Epithelial cell of esophagus (primary cell): Measurements from ENCODE around the gene ZNF714.

Experiments
- DNase-seq: peaks from one replicate; pipeline ENCODE4 v3.0.0; 2010; ENCODE audit warnings: low read depth
- H3K4me3 ChIP-seq: 2 replicates; pipeline ENCODE4 v1.5.1; 2011; ENCODE audit warnings: mild to moderate bottlenecking, low read length, control low read depth
- TF ChIP-seq, protein P1 (sequence below): IDR thresholded peaks from 2 replicates; pipeline ENCODE4 v1.5.1; 2011; ENCODE audit warnings: low read depth, mild to moderate bottlenecking, low read length, control low read depth, inconsistent platforms; ENCODE audit not compliant: insufficient read depth; ENCODE audit errors: missing control alignments

The ZNF714 gene

DNA sequence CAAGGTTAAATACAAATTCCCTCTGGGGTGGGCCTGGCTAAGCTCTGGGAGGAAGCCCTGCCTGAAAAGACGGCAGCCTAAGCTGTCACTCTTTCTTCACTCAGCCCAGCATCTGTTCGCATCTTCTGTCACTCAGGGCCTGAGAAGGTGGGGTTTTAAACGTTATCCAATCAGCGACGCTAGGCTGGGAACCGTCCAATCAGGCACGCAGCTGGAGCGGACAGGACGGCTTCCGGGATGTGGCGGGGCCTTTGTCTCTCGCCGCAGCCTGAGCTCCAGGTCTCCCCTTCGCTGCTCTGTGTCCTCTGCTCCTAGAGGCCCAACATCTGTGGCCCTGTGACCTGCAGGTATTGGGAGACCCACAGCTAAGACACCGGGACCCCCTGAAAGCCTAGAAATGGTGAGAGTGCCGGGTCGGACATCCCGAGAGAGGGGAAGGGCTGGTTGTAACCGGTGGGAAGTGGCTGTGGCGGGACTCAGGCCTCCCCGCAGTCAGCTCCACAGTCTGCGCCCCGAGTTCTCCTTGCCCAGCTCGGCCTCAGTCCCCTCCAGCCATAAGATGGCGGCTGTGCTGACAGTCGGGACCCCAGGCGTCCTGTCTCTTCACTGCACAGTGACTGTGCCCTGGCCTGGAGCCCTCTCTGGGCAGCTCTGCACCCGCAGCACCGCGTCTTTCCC is 59.9 kb downstream of the ZNF714 start, which contains the start of gene ZNF431:
ZNF431 (plus strand) TSS at position 254 of the 678 bp plus-strand sequence; CDS start at position 398, 144 bp downstream.
- peak; percentile 96 for DNase-seq
- H3K4me3 ChIP-seq = peak within 1 kb of the TSS; percentile 79
- TF ChIP-seq, protein P1, sequence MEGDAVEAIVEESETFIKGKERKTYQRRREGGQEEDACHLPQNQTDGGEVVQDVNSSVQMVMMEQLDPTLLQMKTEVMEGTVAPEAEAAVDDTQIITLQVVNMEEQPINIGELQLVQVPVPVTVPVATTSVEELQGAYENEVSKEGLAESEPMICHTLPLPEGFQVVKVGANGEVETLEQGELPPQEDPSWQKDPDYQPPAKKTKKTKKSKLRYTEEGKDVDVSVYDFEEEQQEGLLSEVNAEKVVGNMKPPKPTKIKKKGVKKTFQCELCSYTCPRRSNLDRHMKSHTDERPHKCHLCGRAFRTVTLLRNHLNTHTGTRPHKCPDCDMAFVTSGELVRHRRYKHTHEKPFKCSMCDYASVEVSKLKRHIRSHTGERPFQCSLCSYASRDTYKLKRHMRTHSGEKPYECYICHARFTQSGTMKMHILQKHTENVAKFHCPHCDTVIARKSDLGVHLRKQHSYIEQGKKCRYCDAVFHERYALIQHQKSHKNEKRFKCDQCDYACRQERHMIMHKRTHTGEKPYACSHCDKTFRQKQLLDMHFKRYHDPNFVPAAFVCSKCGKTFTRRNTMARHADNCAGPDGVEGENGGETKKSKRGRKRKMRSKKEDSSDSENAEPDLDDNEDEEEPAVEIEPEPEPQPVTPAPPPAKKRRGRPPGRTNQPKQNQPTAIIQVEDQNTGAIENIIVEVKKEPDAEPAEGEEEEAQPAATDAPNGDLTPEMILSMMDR = no peak

- TF ChIP-seq, protein P1 = no peak
- peak; percentile 17 for DNase-seq
- peak overlapping the region; percentile 79 for H3K4me3 ChIP-seq
These were observed 61.4 kb downstream of the ZNF714 start for GRCh38 chr19:21143428-21143827.

DNA sequence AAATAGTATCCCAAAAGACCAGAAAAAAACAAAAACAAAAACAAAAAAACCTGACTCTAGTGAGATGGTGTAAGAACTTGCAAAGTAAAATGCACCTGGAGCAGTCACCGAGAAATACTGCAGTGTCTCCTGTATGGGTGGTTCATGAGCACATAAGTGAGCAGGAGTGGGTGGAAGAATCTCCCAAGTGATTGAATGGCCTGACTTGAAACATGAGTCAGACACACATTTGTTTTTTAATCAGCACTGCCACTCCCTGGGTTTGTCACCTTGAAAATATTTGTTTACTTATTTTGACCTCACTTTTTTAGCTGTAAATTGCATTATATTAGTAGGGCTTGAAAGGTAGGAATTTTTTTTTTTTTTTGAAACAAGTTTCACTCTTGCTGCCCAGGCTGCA is 61.9 kb downstream of the ZNF714 start:
- TF ChIP-seq, protein P1 = no peak
- peak; percentile 97 for DNase-seq
- no peak overlapping the region for H3K4me3 ChIP-seq

DNA sequence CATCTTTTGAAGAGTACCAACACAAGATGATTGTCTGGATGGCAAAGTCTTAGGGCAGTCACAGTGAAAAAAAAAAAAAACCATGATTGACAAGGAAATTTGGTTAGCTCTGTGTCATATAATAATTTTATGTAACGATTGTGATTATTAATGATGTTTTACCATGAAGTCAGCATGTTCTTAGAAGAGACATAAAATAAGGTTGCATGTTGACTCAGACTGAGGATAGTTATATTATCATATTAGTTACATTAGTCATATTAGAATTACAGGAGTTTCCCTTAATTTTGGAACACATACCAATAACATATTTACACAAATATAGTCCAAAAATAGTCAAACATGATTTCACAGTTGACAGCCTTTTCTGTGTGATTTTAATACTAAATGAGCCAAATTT is 65.5 kb downstream of the ZNF714 start:
- H3K4me3 ChIP-seq = no peak overlapping the region
- no peak for DNase-seq
- TF ChIP-seq, protein P1 = no peak

GRCh38 chr19:21148681-21149080 is 66.7 kb downstream of the ZNF714 start:
- no peak for DNase-seq
- TF ChIP-seq, protein P1 = no peak
- no peak overlapping the region for H3K4me3 ChIP-seq

DNA sequence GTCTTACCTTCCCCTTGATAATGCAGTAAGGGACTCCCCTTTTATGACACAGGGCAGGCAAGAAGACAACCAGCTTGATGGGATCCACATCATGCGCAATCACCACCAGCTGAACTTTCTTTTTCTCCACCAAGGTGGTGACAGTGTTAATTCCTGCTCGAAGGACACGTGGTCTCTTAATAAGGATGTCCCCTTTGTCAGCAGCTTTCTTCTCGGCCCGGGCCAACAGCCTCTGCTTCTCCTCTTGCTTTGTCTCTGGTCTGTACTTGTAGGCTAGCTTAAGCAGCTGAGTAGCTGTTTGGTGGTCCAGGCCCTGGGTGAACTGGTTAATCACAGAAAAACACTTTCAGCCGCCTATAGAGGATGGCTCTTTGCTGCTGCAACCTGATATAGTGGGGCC is 67.9 kb downstream of the ZNF714 start:
- no peak overlapping the region for H3K4me3 ChIP-seq
- TF ChIP-seq, protein P1 = no peak
- no peak for DNase-seq

DNA sequence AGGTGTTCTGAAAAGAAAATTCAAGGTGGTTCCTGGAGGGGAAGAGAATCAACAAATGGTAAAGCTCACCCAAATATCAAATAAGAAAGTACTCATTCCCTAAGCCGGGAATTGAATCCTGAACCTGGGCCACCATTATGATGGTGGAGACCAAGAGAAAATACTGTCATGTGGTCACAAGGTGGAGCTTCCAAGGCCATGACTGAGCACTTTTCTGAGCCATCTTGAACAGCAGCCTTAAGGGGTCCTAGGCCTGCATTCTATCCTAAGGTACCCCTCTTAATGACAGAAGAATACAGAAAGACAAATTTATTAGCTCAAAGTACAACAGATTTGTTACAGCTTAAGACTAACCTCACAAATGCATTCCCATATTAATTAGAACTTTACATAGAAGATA is 69.5 kb downstream of the ZNF714 start:
- TF ChIP-seq, protein P1 = no peak
- DNase-seq = no peak

More for the DNA sequence above, 69.5 kb downstream of the ZNF714 start:
- no peak overlapping the region for H3K4me3 ChIP-seq
